ENCODE results near the gene DPP4. TPM values are rescaled to one million over a fixed set of nuclear protein-coding genes. Genes with fewer than 3 reads are reported as not detected.

DPP4 gene
- total RNA-seq, 1 donor from 2014 or later = 6.7 TPM

DNA sequence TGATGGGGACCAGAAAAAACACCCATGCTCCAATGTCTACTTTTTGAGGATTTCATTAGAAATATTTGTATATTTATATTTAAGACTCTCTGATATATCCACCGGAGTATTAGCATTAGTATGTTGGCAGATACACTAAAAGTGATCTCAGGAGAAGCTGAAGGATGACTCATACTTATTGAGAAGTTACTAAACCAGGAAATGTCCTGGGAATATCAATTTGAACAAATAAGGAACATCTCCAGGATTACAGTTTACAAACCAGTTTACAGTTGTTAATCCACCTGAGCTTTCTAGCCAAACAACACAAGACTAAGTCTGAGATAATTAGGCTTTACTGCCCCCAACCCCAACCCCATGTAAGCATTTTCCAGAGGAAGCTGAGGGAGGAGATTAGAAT lies 16.1 kb upstream of the DPP4 start:
- DNase-seq (no peak), ATAC-seq (no peak)
- intact Hi-C loops (cut with micrococcal nuclease) = no loop called here

DNA sequence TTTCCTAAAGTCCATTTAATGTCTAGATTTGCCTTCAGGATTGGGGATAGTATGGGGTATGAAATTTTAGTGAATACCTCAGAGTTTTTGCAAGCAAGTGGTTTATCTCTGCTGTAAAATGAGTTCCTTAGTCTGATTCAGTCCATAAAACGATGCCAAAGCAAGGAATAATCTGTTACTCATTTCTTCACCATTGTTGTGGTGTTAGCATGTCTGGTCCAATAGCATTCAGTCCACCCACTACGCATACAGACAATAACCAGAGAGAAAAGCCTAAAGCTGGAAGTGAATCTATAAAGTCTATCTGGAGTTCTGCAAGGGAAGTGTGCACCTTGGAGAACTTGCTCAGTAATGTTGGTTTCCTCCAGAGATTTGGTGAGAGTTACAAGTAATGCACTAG lies 12.9 kb upstream of the DPP4 start:
- intact Hi-C loops (cut with micrococcal nuclease) = no loop called here
- ATAC-seq (no peak), DNase-seq (no peak)

DNA sequence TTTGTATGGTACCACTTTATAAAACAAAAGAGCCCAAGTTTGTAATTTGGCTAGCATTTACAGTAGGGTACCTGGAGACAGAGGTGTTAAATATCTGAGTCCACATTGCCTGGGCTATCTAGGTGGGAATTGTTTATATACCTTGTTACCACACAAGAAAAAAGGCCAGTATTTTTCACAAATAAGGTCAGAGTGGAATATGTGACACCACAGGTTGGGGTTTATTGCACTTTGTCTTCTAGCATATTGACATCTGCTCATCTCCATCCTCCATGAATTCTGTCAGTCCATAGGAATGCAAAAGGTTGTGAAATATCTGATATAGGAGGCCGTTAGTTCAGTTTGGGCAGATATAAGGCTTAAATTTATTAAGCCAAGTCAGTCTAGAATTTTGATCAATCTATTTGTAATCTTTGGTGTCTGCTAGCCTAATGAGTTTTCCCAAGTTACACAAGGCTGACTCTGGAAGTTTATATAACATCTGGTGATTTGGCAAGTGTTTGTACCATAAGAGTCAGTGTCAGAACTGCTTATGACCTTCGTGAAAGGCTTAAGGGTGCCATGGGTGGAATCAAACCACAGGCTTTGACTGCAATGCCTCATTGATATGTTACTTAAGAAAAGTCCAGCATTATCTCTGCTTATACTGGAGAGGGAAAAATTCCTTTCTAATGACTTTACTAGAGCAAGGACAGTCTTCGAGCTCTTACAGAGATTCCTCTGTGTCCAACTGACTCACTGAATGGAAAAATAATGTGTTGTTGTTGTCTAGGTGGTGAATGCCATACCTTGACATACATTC lies 11.3 kb upstream of the DPP4 start:
- intact Hi-C loops (cut with micrococcal nuclease) = no loop called here
- ATAC-seq = peak; percentile 38
- DNase-seq = no peak

DNA sequence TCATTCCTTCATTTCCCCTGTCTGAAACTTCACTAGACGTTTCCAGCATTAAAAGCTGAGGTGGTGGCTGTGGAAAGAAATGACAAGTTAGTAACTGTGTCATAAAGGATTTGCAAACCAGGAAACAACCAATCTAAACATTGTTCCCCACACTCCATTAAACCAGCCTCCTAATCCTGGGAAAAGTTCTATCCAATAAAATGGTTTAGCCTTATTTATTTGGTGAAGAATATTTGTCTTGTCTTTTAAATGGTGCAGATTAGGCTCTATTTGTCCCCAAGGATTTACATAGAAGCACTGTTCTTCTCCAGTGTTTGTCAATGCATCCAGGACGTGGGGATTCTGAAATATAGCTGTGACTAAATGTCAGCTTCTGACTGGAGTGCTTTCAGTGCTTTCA lies 10.5 kb upstream of the DPP4 start:
- ATAC-seq (no peak), DNase-seq (no peak)
- intact Hi-C loops (cut with micrococcal nuclease) = no loop called here

DNA sequence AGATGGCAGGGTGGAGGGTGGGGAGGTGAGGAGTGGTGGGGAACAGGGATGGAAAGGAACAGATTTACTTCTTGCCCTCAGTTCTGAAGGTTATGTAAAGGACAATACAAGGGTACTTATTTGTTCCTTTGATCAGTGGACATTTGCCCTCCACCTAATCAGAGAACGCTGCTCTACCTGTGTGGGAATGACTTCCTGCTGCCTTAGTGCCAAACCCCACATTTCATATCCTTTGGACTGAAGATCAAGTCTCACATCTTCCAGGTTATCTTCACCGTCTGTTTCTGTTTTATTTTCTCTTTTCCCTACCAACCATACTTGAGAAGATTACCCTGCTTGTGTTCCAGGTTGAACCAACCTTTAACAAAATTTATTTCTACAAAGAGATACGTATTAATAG lies 8.7 kb upstream of the DPP4 start:
- intact Hi-C loops (cut with micrococcal nuclease) = no loop called here
- DNase-seq (no peak), ATAC-seq (no peak)

DNA sequence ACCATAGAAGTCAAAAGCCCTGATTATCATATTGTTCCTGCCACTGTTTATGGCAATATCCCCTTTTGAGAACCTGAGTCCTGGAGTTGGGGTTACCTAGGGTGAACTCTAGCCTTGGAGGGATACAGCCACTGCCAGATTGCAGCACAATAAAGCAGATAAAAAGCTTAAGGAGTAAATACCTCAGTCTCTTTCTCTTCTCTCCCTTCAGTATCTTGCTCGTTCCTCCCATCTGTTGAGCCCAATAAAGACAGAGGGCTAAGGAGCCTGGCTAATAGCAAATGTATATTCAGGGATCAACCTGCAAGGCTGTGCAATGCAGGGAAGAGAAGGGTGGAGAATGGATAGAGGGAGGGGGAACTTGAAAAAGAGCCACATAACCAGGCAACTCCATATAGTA lies 8.0 kb upstream of the DPP4 start:
- ATAC-seq = no peak
- no peak for DNase-seq
- intact Hi-C loops (cut with micrococcal nuclease) = no loop called here

DNA sequence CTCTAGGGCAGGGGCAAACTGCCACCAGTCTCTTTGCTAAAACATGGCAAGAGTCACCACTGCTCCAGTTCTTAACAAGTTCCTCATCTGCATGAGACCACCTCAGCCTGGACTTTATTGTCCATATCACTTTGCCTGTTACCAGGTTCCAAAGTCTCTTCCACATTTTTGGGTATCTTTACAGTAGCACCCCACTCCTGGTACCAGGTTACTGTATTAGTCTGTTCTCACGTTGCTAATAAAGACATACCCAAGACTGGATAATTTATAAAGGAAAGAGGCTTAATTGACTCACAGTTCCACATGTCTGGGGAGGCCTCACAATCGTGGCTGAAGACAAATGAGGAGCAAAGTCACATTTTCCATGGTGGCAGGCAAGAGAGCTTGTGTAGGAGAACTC lies 5.5 kb upstream of the DPP4 start:
- ATAC-seq (no peak), DNase-seq (no peak)
- intact Hi-C loops (cut with micrococcal nuclease) = no loop called here

DNA sequence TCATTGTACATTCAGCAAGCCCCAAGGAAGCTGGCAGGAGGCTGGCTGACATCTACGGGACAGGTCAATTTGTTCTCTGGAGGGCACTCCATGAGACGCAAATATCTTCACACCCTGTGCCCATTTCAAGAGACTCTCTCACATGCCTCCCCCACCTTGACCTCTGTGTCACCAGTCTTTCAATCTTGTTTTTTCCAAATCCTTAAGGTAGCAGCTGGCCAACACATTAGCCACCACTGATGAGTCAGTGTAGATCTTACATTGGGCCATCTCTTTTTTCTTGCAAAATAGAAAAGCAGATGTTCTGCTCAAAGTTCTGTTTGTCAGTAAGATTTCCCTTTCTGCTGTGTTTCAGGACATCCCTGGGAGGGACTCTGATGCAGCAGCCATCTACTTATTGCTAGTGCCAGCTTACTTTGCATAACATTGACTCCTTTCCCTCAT lies 1.7 kb upstream of the DPP4 start:
- peak; percentile 35 for ATAC-seq
- no peak for DNase-seq
- intact Hi-C loops (cut with micrococcal nuclease) = no loop called here

DNA sequence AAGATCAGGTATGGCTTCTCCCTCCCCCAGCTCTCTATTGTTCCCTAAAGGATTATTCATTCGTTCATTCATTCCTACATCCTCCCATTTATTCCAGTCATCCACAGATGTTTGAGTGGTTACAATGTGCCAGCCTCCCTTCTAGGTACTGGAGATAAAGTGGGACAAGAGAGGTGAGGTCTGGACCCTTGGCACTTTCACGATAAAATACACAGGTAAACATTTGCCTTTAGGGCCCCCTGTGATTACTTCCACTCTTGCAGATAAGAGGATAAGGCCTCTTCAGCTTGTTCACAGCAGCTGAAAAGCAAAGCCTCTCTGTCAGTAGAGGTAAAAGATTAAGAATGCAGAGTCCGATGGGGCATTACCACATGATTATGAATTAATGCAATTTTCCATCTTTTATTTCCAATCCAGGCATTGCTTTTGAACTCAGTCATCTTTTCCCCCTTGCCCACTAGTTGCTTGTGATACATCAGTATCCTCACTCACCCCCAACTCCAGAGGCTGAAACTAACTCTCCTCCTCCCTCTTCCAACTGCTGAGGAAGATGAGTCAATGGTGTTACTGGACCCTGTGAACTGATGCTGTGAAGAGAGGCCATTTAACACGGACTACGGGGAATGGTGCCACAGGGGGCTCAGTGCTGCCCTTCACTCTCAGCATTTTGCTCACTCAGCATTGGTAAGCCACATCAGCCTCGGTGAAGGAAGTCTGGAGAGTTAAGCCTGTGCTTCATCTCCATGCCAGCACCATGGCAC lies 1.1 kb upstream of the DPP4 start:
- ATAC-seq = no peak
- no peak for DNase-seq
- intact Hi-C loops (cut with micrococcal nuclease) = no loop called here

DNA sequence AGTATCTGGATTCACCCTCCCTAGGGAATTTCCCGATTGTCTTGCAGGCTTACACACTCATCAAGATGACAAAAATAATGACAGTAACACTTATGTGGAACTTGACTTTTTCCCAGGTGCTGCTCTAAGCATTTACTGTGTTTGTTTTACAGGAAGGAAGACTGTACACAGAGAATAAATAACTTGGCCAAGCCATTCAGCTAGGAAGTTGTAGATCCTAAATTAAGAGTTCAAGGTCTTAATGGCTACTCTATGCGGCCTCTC lies 549 bp upstream of the DPP4 start:
- no peak for DNase-seq
- intact Hi-C loops (cut with micrococcal nuclease) = no loop called here
- no peak for ATAC-seq

DNA sequence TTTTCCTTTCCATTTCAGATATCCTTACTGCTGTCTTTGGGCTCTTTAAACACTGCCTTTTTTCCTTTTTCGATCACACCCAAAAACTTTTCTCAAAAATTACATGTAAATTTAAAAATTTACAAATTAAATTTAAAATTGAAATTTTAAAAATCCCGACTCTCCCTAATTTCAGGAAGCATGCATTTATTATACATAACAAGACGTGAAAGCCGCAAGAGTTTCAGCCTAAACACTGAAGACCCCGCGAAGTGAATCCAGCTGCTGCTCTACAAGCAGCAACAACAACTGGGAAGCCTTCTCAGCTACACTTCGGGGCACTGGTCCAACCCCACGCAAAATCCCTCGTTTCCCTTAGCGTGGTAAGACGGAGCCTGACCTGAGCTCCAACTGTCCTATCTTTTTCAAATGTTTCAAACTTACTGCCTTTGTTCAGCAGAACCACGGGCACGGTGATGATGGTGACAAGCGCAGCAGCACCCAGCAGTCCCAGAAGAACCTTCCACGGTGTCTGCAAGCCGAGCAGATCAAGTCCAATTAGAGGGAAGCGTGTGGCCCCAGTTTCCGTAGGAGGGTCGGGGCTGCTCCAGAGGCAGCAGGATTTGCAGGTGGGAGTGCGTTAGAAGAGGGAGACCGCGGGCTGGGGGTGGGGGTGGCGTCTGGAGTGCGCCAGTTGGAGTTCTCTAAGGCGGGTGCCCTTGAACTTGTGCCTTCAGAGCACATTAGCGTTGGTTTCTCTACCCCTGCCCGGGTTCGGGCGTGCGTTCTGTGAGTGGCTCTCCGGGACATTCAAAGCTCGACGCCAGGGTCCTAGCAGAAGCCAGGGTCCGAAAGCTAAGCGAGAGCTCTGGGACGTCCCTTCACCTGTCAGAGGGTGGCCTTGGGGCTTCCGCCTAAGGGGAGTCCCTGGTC lies 783 bp downstream of the DPP4 start:
- intact Hi-C loops (cut with micrococcal nuclease) = no loop called here
- DNase-seq (peak; percentile 38), ATAC-seq (peak; percentile 60)

DNA sequence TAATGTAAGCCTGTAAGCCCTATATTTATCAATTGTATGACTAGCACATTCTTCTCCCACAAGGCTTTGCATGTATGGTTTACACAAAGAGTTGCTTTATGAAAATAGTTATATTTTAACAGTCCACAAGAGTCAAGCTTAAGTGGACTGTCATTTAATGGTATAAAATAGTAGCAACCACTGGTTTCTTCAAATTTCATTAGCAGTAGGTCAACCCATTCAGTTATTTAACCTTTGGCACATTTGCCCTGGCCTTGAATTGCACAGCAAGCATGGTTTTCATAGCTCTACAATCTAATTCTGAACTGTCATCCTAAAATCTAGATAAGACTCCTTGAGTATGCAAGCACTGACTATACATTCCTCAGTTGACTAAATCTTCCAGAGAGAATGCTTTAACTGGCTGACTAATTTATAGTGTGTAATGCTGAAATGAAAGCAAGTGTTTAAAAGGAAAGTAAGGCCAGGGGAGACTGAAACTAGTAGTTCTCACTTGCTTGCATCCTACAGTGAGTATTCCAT lies 1.8 kb downstream of the DPP4 start:
- DNase-seq (no peak), ATAC-seq (no peak)
- intact Hi-C loops (cut with micrococcal nuclease) = no loop called here

DNA sequence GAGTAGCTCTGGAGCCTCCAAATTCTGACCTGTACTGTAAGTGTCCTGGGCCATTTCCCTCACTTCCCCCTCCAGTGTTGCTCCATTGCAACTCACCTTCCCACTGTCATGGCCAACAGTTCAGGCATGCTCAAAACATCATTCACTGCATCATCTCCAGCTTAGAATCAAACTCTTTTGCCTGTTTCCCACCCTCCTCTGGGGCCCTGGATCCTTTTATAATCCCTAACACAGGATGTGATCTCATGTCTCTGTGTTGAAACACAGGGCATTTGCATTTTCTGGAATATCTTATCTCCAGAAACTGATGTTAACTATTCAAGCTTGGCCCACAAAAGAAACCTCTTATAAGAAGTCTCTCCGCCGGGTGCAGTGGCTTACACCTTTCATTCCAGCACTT lies 3.0 kb downstream of the DPP4 start:
- ATAC-seq (no peak), DNase-seq (no peak)
- intact Hi-C loops (cut with micrococcal nuclease) = no loop called here

DNA sequence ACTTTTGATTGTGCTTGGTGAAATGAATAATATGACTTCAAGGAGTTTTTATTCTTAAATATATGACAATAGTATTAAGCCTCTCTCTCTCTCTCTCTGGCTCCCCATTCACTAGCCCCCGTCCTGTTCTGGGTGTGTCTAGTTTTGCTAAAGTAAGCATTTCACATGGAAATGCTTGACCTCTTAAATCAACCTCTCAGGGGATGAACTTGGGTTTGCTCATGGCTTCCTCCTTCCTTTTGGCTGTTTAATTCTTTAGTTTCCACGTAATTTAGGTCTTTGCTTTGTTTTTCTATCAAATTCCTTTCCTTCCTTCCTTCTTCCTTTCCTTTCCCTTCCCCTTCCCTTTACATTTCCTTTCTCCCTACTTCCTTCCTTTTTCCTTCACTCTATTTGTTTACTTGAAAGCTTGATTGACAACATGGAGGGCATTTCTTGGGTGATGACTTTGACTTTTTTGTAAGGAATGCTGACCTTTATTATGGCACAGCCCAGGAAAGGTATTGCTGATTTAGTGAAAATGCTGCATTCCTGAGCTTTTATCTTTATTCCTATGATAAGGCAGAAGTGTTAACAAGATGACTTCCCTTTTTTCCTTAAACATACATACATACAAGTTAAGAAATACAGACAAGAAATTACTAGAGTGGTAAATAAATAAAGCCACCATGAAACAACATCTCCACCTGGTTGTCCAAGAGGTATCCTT lies 3.6 kb downstream of the DPP4 start:
- intact Hi-C loops (cut with micrococcal nuclease) = no loop called here
- no peak for DNase-seq
- ATAC-seq = no peak

DNA sequence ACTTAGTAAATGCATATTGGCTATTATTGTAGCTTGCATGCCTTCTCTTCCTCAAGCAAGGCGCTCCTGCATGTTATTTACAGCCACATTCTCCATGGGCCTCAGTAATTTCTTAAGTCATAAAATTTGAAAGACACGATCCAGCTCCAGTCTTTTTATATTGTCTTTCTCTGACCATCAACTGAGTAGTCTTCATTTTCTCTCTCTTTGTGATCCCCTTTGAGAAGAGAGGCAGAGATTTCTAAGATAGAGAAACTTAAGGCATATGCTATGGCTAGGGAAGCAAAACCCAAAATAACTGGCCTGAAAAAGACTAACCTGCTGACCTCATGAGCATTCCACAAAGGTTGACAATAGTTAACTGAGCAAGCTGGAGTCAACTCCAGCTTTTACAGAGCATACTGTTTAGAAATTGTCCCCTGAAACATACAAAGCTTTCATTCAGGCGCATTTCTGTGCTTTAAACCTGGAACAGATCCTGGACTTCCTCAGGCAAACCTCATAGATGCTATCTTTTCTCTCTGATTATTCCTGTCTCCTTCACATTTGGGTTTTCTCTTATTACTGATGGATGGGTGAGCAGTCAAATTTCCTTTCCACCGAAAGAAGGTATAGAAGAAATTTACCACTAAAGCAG lies 4.6 kb downstream of the DPP4 start:
- ATAC-seq (no peak), DNase-seq (no peak)
- intact Hi-C loops (cut with micrococcal nuclease) = no loop called here

DNA sequence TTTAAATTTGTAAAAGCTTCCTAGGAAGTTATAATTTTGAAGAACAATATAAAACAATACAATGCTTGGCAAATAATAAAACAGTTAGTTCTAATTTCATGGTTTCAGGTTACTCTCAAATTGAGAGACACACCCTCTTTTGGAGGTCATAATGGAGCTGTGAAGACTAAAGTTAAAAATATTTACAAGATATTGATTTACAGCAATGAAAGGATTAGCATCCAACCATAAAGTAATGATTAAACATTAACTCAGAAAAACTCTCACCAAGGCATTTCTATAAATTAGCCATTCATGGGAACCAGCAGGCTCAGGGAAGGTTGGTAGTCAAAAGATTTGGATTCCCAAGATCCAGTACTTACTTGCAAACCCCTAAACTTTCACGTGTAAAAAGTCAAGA lies 6.4 kb downstream of the DPP4 start:
- ATAC-seq = no peak
- no peak for DNase-seq
- intact Hi-C loops (cut with micrococcal nuclease) = no loop called here

DNA sequence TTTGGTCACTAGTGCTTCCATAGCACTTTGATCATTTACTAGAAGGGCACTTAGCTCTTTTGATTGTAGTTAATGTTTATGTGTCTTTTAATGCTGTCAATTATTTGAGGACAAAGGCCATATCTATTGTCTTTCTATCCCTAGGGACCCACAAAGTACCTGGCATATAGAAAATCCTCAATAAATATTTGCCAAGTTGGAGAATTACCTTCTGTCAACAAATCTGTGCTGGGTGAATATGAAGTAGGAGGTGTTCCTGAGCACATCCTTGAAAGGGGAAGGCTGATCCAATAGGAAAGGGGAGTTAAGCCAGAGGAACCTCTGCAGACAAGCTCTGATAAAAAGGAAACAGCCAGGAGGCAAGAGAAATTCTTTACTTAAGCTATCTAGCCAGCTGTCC lies 8.2 kb downstream of the DPP4 start:
- no peak for ATAC-seq

DNA sequence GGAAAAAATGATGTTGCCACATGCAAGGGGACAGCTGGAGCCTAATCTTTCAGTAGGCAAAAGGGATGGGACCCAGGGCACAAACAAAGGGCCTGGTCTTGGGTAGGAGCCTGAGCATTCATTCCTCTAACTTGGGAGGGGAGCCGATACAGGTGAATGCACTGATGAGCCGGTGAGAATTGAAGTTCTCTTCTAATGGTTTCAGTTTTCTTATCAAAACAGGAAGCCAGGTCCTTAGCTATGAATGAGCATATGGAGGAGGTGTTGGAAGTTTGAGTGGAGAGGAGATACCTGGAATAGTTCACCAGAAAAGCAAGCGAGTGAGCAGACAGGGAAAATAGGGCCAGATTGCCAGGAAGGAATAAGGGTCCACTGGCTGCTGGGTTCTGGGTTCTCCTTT lies 10.1 kb downstream of the DPP4 start:
- intact Hi-C loops (cut with micrococcal nuclease) = no loop called here
- no peak for ATAC-seq

More for the DNA sequence above, 8.2 kb downstream of the DPP4 start:
- intact Hi-C loops (cut with micrococcal nuclease) = no loop called here
- DNase-seq = no peak

DNA sequence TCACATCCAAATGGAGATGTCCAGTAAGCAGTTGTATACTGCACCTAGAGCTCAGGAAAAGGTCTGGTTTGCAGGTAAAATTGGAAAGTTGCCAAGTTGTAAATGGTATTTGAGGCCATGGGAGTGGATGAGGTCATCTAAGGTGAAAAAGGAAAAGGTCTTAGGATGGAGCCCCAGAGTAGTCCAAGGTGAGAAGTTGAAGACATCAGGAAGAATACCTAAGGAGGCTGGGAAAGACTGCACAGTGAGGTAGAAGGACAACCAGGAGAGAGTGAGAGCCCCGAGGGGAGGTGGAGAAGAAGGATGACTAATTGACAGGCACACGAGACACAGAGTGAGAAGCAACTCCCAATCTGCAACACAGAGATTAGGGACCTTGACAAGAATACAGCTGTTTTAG lies 10.7 kb downstream of the DPP4 start:
- DNase-seq = no peak
- no peak for ATAC-seq
- intact Hi-C loops (cut with micrococcal nuclease) = no loop called here

More for the DNA sequence above, 10.1 kb downstream of the DPP4 start:
- DNase-seq = no peak
